H1 (cell line): ENCODE measurements around the gene KCNJ16. TPM values are rescaled to one million over a fixed set of nuclear protein-coding genes. Genes with fewer than 3 reads are reported as not detected.

Experiments used
- CTCF ChIA-PET: fragments of 300-600 bp; sonication (Branson Sonifier 250); formaldehyde crosslinking; loops from one replicate; lab custom pipeline; 2021; ENCODE audit not compliant: partially characterized antibody; lab: Charles Lee
- POLR2A ChIA-PET: fragments of 300-600 bp; sonication (Branson Sonifier 250); formaldehyde crosslinking; loops from one replicate; lab custom pipeline; 2021; ENCODE audit warnings: inconsistent platforms; ENCODE audit not compliant: partially characterized antibody; lab: Charles Lee
- DNase-seq, 2 experiments: peaks; one replicate each; pipeline versions ENCODE4 v3.0.0 to v3.0.0-alpha.2; 2010 to 2022; ENCODE audit warnings: low spot score in 2 of 2, low read depth in 1 of 2, mixed read lengths in 1 of 2
- FAIRE-seq: peaks from 2 replicates; lab custom pipeline; 2011; peaks lifted over from hg19 to GRCh38; lab: Jason Lieb, UNC
- H2AFZ ChIP-seq: 2 replicates; pipeline ENCODE4 v1.8.1; 2012; ENCODE audit warnings: low read length, inconsistent platforms
- H2AK5ac ChIP-seq: 2 replicates; pipeline ENCODE4 v1.6.1; 2013; ENCODE audit warnings: low read depth, low read length
- H2BK120ac ChIP-seq: replicated peaks from 2 replicates; pipeline ENCODE3; 2013; ENCODE audit warnings: low read depth, low read length, inconsistent platforms
- H2BK12ac ChIP-seq: 2 replicates; pipeline ENCODE4 v1.6.1; 2013; ENCODE audit warnings: low read depth, low read length
- H2BK15ac ChIP-seq: 2 replicates; pipeline ENCODE4 v1.6.1; 2013; ENCODE audit warnings: low read length
- H2BK20ac ChIP-seq: 2 replicates; pipeline ENCODE4 v1.6.1; 2013; ENCODE audit warnings: low read length
- H2BK5ac ChIP-seq: 2 replicates; pipeline ENCODE4 v1.6.1; 2013; ENCODE audit warnings: low read depth, low read length
- H3K14ac ChIP-seq: 2 replicates; pipeline ENCODE4 v1.6.1; 2013; ENCODE audit warnings: inconsistent platforms; ENCODE audit not compliant: insufficient read length
- H3K18ac ChIP-seq: 2 replicates; pipeline ENCODE4 v1.6.1; 2013; ENCODE audit warnings: low read length; ENCODE audit errors: extremely low read depth
- H3K23ac ChIP-seq: 2 replicates; pipeline ENCODE4 v1.6.1; 2013; ENCODE audit warnings: inconsistent platforms; ENCODE audit not compliant: insufficient read length
- H3K23me2 ChIP-seq: 2 replicates; pipeline ENCODE4 v1.6.1; 2013; ENCODE audit warnings: low read depth, low read length
- H3K27ac ChIP-seq: 2 replicates; pipeline ENCODE4 v1.6.1; 2011; ENCODE audit warnings: low read depth, low read length, inconsistent platforms
- H3K27me3 ChIP-seq, 4 experiments: replicated peaks in 1 of 4; 1 replicate in 1 of 4; 2 replicates in 3 of 4; pipeline versions ENCODE4 v1.6.1 to v1.8.1; 2011 to 2013; ENCODE audit warnings: low read length in 3 of 4, mild to moderate bottlenecking in 3 of 4, inconsistent platforms in 2 of 4, mixed read lengths in 2 of 4, moderate library complexity in 1 of 4; ENCODE audit not compliant: control insufficient read depth in 3 of 4, insufficient read depth in 3 of 4; ENCODE audit errors: extremely low read depth in 1 of 4
- H3K36me3 ChIP-seq, 4 experiments: 2 replicates each; pipeline versions ENCODE4 v1.6.1 to v1.8.1; 2011 to 2013; ENCODE audit warnings: mild to moderate bottlenecking in 4 of 4, low read length in 3 of 4, moderate library complexity in 2 of 4, control low read depth in 1 of 4, inconsistent platforms in 1 of 4; ENCODE audit not compliant: insufficient read depth in 4 of 4, control insufficient read depth in 2 of 4
- H3K4ac ChIP-seq: replicated peaks from 2 replicates; pipeline ENCODE3; 2013; ENCODE audit warnings: low read length, low read depth, mixed read lengths, inconsistent platforms; ENCODE audit not compliant: insufficient read length
- H3K4me1 ChIP-seq, 4 experiments: replicated peaks in 1 of 4; 1 replicate in 1 of 4; 2 replicates in 3 of 4; pipeline versions ENCODE4 v1.6.1 to v1.8.1; 2011 to 2013; ENCODE audit warnings: low read length in 3 of 4, inconsistent platforms in 2 of 4, mixed read lengths in 1 of 4; ENCODE audit not compliant: insufficient read depth in 4 of 4, control insufficient read depth in 3 of 4
- H3K4me2 ChIP-seq, 2 experiments: 2 replicates each; pipeline versions ENCODE4 v1.6.1 to v1.8.1; 2011 to 2013; ENCODE audit warnings: low read depth in 2 of 2, low read length in 2 of 2, control low read depth in 1 of 2, inconsistent platforms in 1 of 2, mild to moderate bottlenecking in 1 of 2; ENCODE audit not compliant: insufficient read depth in 1 of 2
- H3K4me3 ChIP-seq, 4 experiments: fragments of 200-600, 300-600 bp in 1 of 4; sonication (generic), shearing (Covaris generic), sonication (Bioruptor Twin) in 1 of 4; 2 replicates each; pipeline versions ENCODE4 v1.5.1 to v1.8.1; 2011 to 2016; ENCODE audit warnings: low read length in 4 of 4, low read depth in 3 of 4, control low read depth in 2 of 4, inconsistent platforms in 2 of 4, mild to moderate bottlenecking in 2 of 4, mixed read lengths in 1 of 4, moderate library complexity in 1 of 4; ENCODE audit not compliant: insufficient read depth in 2 of 4; ENCODE audit errors: extremely low read depth in 1 of 4
- H3K56ac ChIP-seq: replicated peaks from 2 replicates; pipeline ENCODE3; 2013; ENCODE audit warnings: low read depth, mild to moderate bottlenecking, mixed read lengths, low read length, inconsistent platforms; ENCODE audit not compliant: insufficient read length
- H3K79me1 ChIP-seq: 2 replicates; pipeline ENCODE4 v1.6.1; 2013; ENCODE audit warnings: low read depth, low read length, control low read depth
- H3K79me2 ChIP-seq, 2 experiments: 2 replicates each; pipeline versions ENCODE4 v1.6.1 to v1.8.1; 2012 to 2013; ENCODE audit warnings: low read length in 2 of 2, mild to moderate bottlenecking in 2 of 2, inconsistent platforms in 1 of 2; ENCODE audit not compliant: insufficient read depth in 2 of 2, control insufficient read depth in 1 of 2
- H3K9ac ChIP-seq, 4 experiments: replicated peaks in 1 of 4; 1 replicate in 1 of 4; 2 replicates in 3 of 4; pipeline versions ENCODE4 v1.6.1 to v1.8.1; 2011 to 2013; ENCODE audit warnings: low read depth in 3 of 4, low read length in 3 of 4, control low read depth in 2 of 4, mild to moderate bottlenecking in 2 of 4, moderate library complexity in 2 of 4, inconsistent platforms in 1 of 4; ENCODE audit errors: extremely low read depth in 1 of 4
- H3K9me3 ChIP-seq, 2 experiments: 2 replicates each; pipeline versions ENCODE4 v1.6.1 to v1.8.1; 2012 to 2013; ENCODE audit warnings: mild to moderate bottlenecking in 2 of 2, moderate library complexity in 2 of 2, control low read depth in 1 of 2, inconsistent platforms in 1 of 2, low read depth in 1 of 2, low read length in 1 of 2, mixed read lengths in 1 of 2; ENCODE audit not compliant: insufficient read depth in 2 of 2
- H4K20me1 ChIP-seq, 2 experiments: replicated peaks in 1 of 2; 2 replicates each; pipeline versions ENCODE3 to v1.8.1; 2011 to 2013; ENCODE audit warnings: inconsistent platforms in 2 of 2, low read length in 2 of 2, mild to moderate bottlenecking in 1 of 2; ENCODE audit not compliant: insufficient read depth in 2 of 2, control insufficient read depth in 1 of 2
- H4K5ac ChIP-seq: 2 replicates; pipeline ENCODE4 v1.6.1; 2013; ENCODE audit warnings: low read length, low read depth, mixed read lengths, inconsistent platforms; ENCODE audit not compliant: insufficient read length
- H4K8ac ChIP-seq: 2 replicates; pipeline ENCODE4 v1.8.0; 2013; ENCODE audit warnings: mild to moderate bottlenecking, moderate library complexity, low read length, inconsistent platforms; ENCODE audit not compliant: insufficient read depth; ENCODE audit errors: extremely low read depth
- H4K91ac ChIP-seq: replicated peaks from 2 replicates; pipeline ENCODE3; 2013; ENCODE audit warnings: low read length, mixed read lengths, inconsistent platforms; ENCODE audit not compliant: insufficient read length
- FOSL1 ChIP-seq: IDR thresholded peaks from 2 replicates; pipeline ENCODE4 v1.6.1; 2011; ENCODE audit warnings: mild to moderate bottlenecking, low read depth, low read length, moderate library complexity; ENCODE audit not compliant: insufficient read depth
- RAD21 ChIP-seq, 2 experiments: IDR thresholded peaks in 1 of 2; conservative IDR thresholded peaks in 1 of 2; 2 replicates each; pipeline ENCODE4 v1.6.1; 2011; ENCODE audit warnings: low read depth in 2 of 2, low read length in 2 of 2, improper control_type of control experiment in 1 of 2, inconsistent platforms in 1 of 2, mild to moderate bottlenecking in 1 of 2, moderate library complexity in 1 of 2
- TAF1 ChIP-seq: IDR thresholded peaks from 2 replicates; pipeline ENCODE4 v1.6.1; 2011; ENCODE audit warnings: mild to moderate bottlenecking, low read depth, low read length
- ZNF274 ChIP-seq: IDR thresholded peaks from 2 replicates; pipeline ENCODE4 v1.7.0; 2012; ENCODE audit warnings: low read length, borderline replicate concordance; ENCODE audit errors: extremely low read depth
- WGBS, 2 experiments: shearing (Covaris generic) in 1 of 2; methylation state at CpG; one replicate each; pipeline versions ENCODE4 v1.1.6 to v1.1.7; 2013 to 2015; ENCODE audit warnings: low lambda C conversion rate in 2 of 2, mixed read lengths in 2 of 2, inconsistent platforms in 1 of 2, low coverage in 1 of 2, missing lambda C conversion rate in 1 of 2; ENCODE audit not compliant: insufficient replicate concordance in 2 of 2, insufficient coverage in 1 of 2, insufficient read length in 1 of 2; ENCODE audit errors: extremely low coverage in 1 of 2, missing lambda C conversion rate in 1 of 2; 5-methylcytosine and 5-hydroxymethylcytosine counted together
- polyA plus RNA-seq, 7 experiments: library from polyadenylated mRNA; depleted of rRNA in 3 of 7; stranded (reverse) in 5 of 7; unstranded in 2 of 7; fragments of >200 nt in 5 of 7; fragments of 200-250 nt in 2 of 7; gene quantifications; 1 replicate in 5 of 7; 2 replicates in 1 of 7; 4 replicates in 1 of 7; pipeline versions ENCODE4 v1.2.1 to v1.2.3, GENCODE V29; 2011 to 2013; ENCODE audit warnings: missing spikeins in 2 of 7, mixed read lengths in 2 of 7
- total RNA-seq: library from RNA; stranded (reverse); fragmentation: NEBNext Ultra II Directional; extraction: Animal tissue kit (Norgen Biotek cat#: 25700); gene quantifications from 2 replicates; pipeline ENCODE4 v1.2.1, GENCODE V29; 2021
- TF ChIP-seq, protein P1 (sequence below): IDR thresholded peaks from 2 replicates; pipeline ENCODE4 v1.6.1; 2012; ENCODE audit warnings: inconsistent platforms

The KCNJ16 gene
- total and polyA plus RNA-seq, 2 of the 8 experiments (the other 6 are each of a cell fraction or from before 2014, with no cell fraction given): not detected

DNA sequence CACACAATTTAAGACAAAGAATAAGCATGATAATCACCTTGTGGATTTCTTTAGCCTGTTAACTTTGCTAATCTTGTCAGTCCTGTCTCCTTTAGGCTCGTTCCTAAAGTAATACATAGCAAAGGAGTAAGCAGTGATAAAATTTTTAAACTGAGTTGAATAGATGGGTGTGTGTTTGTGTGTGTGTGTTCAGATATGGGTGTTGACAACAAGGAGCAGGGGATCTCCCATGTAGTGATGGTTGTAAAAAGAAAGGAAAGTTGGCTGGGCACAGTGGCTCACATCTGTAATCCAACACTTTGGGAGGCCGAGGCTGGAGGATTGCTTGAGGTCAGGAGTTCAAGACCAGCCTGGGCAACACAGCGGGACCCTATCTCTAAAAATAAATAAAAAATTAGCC is 49.7 kb downstream of the KCNJ16 start:
- CTCF ChIA-PET: interaction anchor here (1.5 kb wide), 1 partner anchor 599 kb away, joined by 3 read pairs; no protein-coding TSS in a partner anchor
- POLR2A ChIA-PET: interaction anchor here (0.6 kb wide), 1 partner anchor 1450 kb away, joined by 3 read pairs; no protein-coding TSS in a partner anchor
- H3K18ac ChIP-seq: no peak overlapping the region
- H3K14ac ChIP-seq: no peak overlapping the region
- H3K4me1 ChIP-seq: no peaks in the 10 kb centered on the region
- H3K27ac ChIP-seq: no peak overlapping the region
- no peak overlapping the region for H3K4me3 ChIP-seq
- no peak overlapping the region for H4K5ac ChIP-seq
- H3K79me1 ChIP-seq: no peaks in the 10 kb centered on the region
- no peak for FAIRE-seq
- H3K79me2 ChIP-seq: no peaks in the 10 kb centered on the region
- H3K4me2 ChIP-seq: no peak overlapping the region
- H3K9me3 ChIP-seq: peaks cover 4% of the 10 kb centered on the region in 2 experiments; a peak in 2 of 4 replicates
- DNase-seq: no peak
- H3K23me2 ChIP-seq: no peaks in the 10 kb centered on the region
- no peak overlapping the region for H2AFZ ChIP-seq
- H3K56ac ChIP-seq: no peak overlapping the region
- H2BK120ac ChIP-seq: no peak overlapping the region
- H4K91ac ChIP-seq: no peak overlapping the region
- H3K23ac ChIP-seq: no peak overlapping the region
- no peaks in the 10 kb centered on the region for H4K20me1 ChIP-seq
- no peaks in the 10 kb centered on the region for H3K36me3 ChIP-seq
- WGBS, 2 experiments: 88% methylated on average over 3 of the region's 3 CpGs; no CpG with 5 or more reads in 1 of the 2 experiments
- H2BK12ac ChIP-seq: no peak overlapping the region
- H3K4ac ChIP-seq: no peak overlapping the region
- TF ChIP-seq ZNF274: no peak
- TF ChIP-seq RAD21 (IDR thresholded peaks at IDR 0.05 in 1 of 2, conservative IDR thresholded peaks at IDR 0.05 in 1 of 2; ENCODE audit: low read depth in 2 of 2, low read length in 2 of 2): no peak
- no peak for TF ChIP-seq TAF1
- TF ChIP-seq FOSL1: no peak
- TF ChIP-seq, protein P1, sequence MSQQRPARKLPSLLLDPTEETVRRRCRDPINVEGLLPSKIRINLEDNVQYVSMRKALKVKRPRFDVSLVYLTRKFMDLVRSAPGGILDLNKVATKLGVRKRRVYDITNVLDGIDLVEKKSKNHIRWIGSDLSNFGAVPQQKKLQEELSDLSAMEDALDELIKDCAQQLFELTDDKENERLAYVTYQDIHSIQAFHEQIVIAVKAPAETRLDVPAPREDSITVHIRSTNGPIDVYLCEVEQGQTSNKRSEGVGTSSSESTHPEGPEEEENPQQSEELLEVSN: no peak
- TF ChIP-seq, all 59 proteins: peak for 0
- Histone ChIP-seq H2BK15ac (no peak overlapping the region), H3K27me3 (no peaks in the 10 kb centered on the region), H2BK5ac (no peak overlapping the region), H3K9ac (no peak overlapping the region), H4K8ac (no peak overlapping the region), H2AK5ac (no peak overlapping the region), H2BK20ac (no peak overlapping the region)
